BJ (cell line): Measurements from ENCODE around the gene VEGFA. TPM values are rescaled to one million over a fixed set of nuclear protein-coding genes. Genes with fewer than 3 reads are reported as not detected.

Source experiments
- CTCF ChIA-PET: fragments of 350-600 bp; formaldehyde crosslinking; extraction: SDS; loops from one replicate; lab custom pipeline; 2021; ENCODE audit warnings: antibody characterized with exemption, inconsistent platforms; lab: Yijun Ruan, JAX
- POLR2A ChIA-PET: fragments of 300-600 bp; sonication (Branson Sonifier 250); formaldehyde crosslinking; extraction: SDS; loops from one replicate; lab custom pipeline; 2021; ENCODE audit warnings: antibody characterized with exemption; lab: Charles Lee
- DNase-seq: peaks from one replicate; pipeline ENCODE4 v3.0.0-alpha.2; 2011; ENCODE audit warnings: low read depth
- H3K27me3 ChIP-seq: 2 replicates; pipeline ENCODE4 v1.6.0; 2011; ENCODE audit warnings: low read length; ENCODE audit not compliant: control insufficient read depth, insufficient read depth
- H3K36me3 ChIP-seq: 2 replicates; pipeline ENCODE4 v1.5.1; 2011; ENCODE audit warnings: low read length; ENCODE audit not compliant: control insufficient read depth, insufficient read depth
- H3K4me3 ChIP-seq: 2 replicates; pipeline ENCODE4 v1.5.1; 2011; ENCODE audit warnings: low read depth, mild to moderate bottlenecking, control low read depth, low read length
- polyA plus RNA-seq: library from polyadenylated mRNA; depleted of rRNA; stranded (reverse); fragments of >200 nt; gene quantifications from 2 replicates; pipeline ENCODE4 v1.2.3, GENCODE V29; 2011
- TF ChIP-seq, protein P1 (sequence below): IDR thresholded peaks from 2 replicates; pipeline ENCODE4 v1.5.1; 2011; ENCODE audit warnings: low read depth, mild to moderate bottlenecking, control low read depth, inconsistent platforms, low read length, moderate library complexity; ENCODE audit not compliant: insufficient read depth

The VEGFA gene
- polyA plus RNA-seq, 1 experiment, result 357 TPM

DNA sequence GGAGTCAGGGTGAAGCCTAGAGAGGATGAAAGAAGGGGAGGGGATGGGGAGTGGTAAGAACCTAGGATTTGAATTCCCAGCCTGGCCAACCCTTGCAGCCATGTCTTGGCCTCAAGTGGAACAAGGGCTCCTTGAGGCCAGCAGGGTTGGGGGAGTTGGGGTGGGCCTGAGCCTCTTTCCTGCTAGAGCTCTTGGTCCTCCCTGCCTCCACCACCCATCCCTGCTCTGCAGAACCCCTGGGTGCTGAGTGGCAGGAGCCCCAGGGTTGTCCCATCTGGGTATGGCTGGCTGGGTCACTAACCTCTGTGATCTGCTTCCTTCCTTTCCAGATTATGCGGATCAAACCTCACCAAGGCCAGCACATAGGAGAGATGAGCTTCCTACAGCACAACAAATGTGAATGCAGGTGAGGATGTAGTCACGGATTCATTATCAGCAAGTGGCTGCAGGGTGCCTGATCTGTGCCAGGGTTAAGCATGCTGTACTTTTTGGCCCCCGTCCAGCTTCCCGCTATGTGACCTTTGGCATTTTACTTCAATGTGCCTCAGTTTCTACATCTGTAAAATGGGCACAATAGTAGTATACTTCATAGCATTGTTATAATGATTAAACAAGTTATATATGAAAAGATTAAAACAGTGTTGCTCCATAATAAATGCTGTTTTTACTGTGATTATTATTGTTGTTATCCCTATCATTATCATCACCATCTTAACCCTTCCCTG lies 8.3 kb downstream of the VEGFA start:
- ChIA-PET CTCF (interaction anchor here (0.8 to 2.0 kb wide), 3 partner anchors 111 to 296 kb away, joined by 3 to 10 read pairs (median 3); no protein-coding TSS in a partner anchor), POLR2A (no interaction called here)
- Histone ChIP-seq H3K27me3 (no peaks in the 10 kb centered on the region), H3K36me3 (peaks cover 67% of the 10 kb centered on the region), H3K4me3 (no peak overlapping the region)
- no peak for DNase-seq
- TF ChIP-seq, protein P1, sequence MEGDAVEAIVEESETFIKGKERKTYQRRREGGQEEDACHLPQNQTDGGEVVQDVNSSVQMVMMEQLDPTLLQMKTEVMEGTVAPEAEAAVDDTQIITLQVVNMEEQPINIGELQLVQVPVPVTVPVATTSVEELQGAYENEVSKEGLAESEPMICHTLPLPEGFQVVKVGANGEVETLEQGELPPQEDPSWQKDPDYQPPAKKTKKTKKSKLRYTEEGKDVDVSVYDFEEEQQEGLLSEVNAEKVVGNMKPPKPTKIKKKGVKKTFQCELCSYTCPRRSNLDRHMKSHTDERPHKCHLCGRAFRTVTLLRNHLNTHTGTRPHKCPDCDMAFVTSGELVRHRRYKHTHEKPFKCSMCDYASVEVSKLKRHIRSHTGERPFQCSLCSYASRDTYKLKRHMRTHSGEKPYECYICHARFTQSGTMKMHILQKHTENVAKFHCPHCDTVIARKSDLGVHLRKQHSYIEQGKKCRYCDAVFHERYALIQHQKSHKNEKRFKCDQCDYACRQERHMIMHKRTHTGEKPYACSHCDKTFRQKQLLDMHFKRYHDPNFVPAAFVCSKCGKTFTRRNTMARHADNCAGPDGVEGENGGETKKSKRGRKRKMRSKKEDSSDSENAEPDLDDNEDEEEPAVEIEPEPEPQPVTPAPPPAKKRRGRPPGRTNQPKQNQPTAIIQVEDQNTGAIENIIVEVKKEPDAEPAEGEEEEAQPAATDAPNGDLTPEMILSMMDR, result no peak

DNA sequence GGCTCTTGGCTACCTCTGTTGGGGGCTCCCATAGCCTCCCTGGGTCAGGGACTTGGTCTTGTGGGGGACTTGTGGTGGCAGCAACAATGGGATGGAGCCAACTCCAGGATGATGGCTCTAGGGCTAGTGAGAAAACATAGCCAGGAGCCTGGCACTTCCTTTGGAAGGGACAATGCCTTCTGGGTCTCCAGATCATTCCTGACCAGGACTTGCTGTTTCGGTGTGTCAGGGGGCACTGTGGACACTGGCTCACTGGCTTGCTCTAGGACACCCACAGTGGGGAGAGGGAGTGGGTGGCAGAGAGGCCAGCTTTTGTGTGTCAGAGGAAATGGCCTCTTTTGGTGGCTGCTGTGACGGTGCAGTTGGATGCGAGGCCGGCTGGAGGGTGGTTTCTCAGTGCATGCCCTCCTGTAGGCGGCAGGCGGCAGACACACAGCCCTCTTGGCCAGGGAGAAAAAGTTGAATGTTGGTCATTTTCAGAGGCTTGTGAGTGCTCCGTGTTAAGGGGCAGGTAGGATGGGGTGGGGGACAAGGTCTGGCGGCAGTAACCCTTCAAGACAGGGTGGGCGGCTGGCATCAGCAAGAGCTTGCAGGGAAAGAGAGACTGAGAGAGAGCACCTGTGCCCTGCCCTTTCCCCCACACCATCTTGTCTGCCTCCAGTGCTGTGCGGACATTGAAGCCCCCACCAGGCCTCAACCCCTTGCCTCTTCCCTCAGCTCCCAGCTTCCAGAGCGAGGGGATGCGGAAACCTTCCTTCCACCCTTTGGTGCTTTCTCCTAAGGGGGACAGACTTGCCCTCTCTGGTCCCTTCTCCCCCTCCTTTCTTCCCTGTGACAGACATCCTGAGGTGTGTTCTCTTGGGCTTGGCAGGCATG lies 9.2 kb downstream of the VEGFA start:
- TF ChIP-seq, protein P1, result no peak
- no peak for DNase-seq
- Histone ChIP-seq H3K4me3 (no peak overlapping the region), H3K36me3 (peaks cover 74% of the 10 kb centered on the region), H3K27me3 (no peaks in the 10 kb centered on the region)
- POLR2A ChIA-PET, result no interaction called here
- CTCF ChIA-PET, result interaction anchor here (1.1 kb wide), 1 partner anchor 172 kb away, joined by 3 read pairs; no protein-coding TSS in a partner anchor

DNA sequence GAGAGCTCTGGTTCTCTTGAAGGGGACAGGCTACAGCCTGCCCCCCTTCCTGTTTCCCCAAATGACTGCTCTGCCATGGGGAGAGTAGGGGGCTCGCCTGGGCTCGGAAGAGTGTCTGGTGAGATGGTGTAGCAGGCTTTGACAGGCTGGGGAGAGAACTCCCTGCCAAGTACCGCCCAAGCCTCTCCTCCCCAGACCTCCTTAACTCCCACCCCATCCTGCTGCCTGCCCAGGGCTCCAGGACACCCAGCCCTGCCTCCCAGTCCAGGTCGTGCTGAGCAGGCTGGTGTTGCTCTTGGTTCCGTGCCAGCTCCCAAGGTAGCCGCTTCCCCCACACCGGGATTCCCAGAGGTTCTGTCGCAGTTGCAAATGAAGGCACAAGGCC lies 9.8 kb downstream of the VEGFA start:
- TF ChIP-seq, protein P1, result no peak
- Histone ChIP-seq H3K36me3 (peaks cover 74% of the 10 kb centered on the region), H3K4me3 (no peak overlapping the region), H3K27me3 (no peaks in the 10 kb centered on the region)
- CTCF ChIA-PET, result interaction anchor here (1.1 kb wide), 1 partner anchor 171 kb away, joined by 3 read pairs; no protein-coding TSS in a partner anchor
- DNase-seq, result no peak
- POLR2A ChIA-PET, result no interaction called here

DNA sequence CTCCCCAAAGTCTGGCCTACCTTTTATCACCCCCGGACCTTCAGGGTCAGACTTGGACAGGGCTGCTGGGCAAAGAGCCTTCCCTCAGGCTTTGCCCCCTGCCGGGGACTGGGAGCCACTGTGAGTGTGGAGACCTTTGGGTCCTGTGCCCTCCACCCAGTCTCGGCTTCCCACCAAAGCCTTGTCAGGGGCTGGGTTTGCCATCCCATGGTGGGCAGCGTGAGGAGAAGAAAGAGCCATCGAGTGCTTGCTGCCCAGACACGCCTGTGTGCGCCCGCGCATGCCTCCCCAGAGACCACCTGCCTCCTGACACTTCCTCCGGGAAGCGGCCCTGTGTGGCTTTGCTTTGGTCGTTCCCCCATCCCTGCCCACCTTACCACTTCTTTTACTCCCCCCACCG lies 10.3 kb downstream of the VEGFA start:
- CTCF ChIA-PET, result no interaction called here
- TF ChIP-seq, protein P1, result no peak

More for the DNA sequence above, 10.3 kb downstream of the VEGFA start:
- DNase-seq, result no peak
- Histone ChIP-seq H3K36me3 (peaks cover 76% of the 10 kb centered on the region), H3K27me3 (no peaks in the 10 kb centered on the region), H3K4me3 (no peak overlapping the region)
- POLR2A ChIA-PET, result no interaction called here
